ENCODE measurements around the gene SDR42E2.

DNA sequence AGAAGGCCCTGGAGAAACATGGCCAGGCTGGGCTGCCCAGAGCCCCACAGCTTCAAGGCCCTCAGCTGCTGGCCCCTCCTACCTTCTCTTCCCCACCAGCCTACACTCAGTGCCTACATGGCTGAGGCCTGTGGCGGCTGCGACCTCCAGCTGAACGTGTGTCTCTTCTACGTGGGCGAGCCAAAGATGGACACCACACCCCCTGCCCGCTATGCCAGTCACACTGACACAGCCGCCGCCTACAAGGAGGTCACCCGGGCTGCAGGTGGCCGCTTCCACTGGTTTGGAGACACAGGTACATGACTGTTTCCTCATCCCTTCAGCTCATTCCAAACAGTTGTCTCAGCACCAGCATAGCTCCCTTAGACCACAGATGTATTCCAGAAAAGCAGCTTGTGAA is 29.5 kb upstream of the SDR42E2 start:
- TF ChIP-seq, protein P1, sequence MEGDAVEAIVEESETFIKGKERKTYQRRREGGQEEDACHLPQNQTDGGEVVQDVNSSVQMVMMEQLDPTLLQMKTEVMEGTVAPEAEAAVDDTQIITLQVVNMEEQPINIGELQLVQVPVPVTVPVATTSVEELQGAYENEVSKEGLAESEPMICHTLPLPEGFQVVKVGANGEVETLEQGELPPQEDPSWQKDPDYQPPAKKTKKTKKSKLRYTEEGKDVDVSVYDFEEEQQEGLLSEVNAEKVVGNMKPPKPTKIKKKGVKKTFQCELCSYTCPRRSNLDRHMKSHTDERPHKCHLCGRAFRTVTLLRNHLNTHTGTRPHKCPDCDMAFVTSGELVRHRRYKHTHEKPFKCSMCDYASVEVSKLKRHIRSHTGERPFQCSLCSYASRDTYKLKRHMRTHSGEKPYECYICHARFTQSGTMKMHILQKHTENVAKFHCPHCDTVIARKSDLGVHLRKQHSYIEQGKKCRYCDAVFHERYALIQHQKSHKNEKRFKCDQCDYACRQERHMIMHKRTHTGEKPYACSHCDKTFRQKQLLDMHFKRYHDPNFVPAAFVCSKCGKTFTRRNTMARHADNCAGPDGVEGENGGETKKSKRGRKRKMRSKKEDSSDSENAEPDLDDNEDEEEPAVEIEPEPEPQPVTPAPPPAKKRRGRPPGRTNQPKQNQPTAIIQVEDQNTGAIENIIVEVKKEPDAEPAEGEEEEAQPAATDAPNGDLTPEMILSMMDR (IDR thresholded peaks at IDR 0.05): no peak
- no peak for TF ChIP-seq POLR2A (IDR thresholded peaks at IDR 0.05)
- TF ChIP-seq POLR2AphosphoS5 (IDR thresholded peaks at IDR 0.05): no peak
- TF ChIP-seq EP300 (IDR thresholded peaks at IDR 0.05): no peak
